Cortex of kidney (tissue), 1 donor: ENCODE results near the gene UPK1A.
A peak's percentile ranks its signal among the peaks of the same experiment; 100 is the strongest.

Source experiments
- DNase-seq: peaks from one replicate; lab custom pipeline; 2025; lab: John Stamatoyannopoulos, UW

Gene UPK1A

GRCh38 chr19:35666251-35666913, at the start of gene UPK1A:
TSS of gene UPK1A (plus strand) at chr19:35666517. CDS start at chr19:35666813, 296 bp downstream.
- DNase-seq: no peak

- no peak for DNase-seq
These were observed 47.5 kb upstream of the UPK1A start for GRCh38 chr19:35618857-35619256.

- no peak for DNase-seq
These were observed 46.9 kb upstream of the UPK1A start for GRCh38 chr19:35619290-35619923.

- no peak for DNase-seq
These were observed 46.3 kb upstream of the UPK1A start for GRCh38 chr19:35620001-35620400.

GRCh38 chr19:35621708-35622107, 44.6 kb upstream of the UPK1A start:
- no peak for DNase-seq

- DNase-seq: no peak
These were observed 43.6 kb upstream of the UPK1A start for GRCh38 chr19:35622750-35623149.

- DNase-seq: no peak
These were observed 42.8 kb upstream of the UPK1A start for GRCh38 chr19:35623327-35624010.

- DNase-seq: no peak
These were observed 38.1 kb upstream of the UPK1A start for GRCh38 chr19:35628264-35628564.

- peak; percentile 45 for DNase-seq
These were observed 37.6 kb upstream of the UPK1A start, which contains the start of gene RBM42 for GRCh38 chr19:35628565-35629331. TSS of gene RBM42 (plus strand) at chr19:35629036. CDS start at chr19:35629154, 118 bp downstream.

- no peak for DNase-seq
These were observed 37.0 kb upstream of the UPK1A start for GRCh38 chr19:35629332-35629633.

- no peak for DNase-seq
These were observed 32.4 kb upstream of the UPK1A start for GRCh38 chr19:35633727-35634440.

GRCh38 chr19:35636651-35637050, 29.7 kb upstream of the UPK1A start:
- DNase-seq: no peak

- no peak for DNase-seq
These were observed 29.2 kb upstream of the UPK1A start for GRCh38 chr19:35637165-35637564.

GRCh38 chr19:35639321-35639639, 27.0 kb upstream of the UPK1A start:
- DNase-seq: no peak

- no peak for DNase-seq
These were observed 26.5 kb upstream of the UPK1A start for GRCh38 chr19:35639863-35640262.

GRCh38 chr19:35641515-35642151, 24.7 kb upstream of the UPK1A start, which contains the start of gene ETV2:
TSS of gene ETV2 (plus strand) at chr19:35641745. CDS start at chr19:35642461, 716 bp downstream.
- DNase-seq: no peak

- no peak for DNase-seq
These were observed 24.0 kb upstream of the UPK1A start for GRCh38 chr19:35642312-35642711.

GRCh38 chr19:35642798-35643254, 23.5 kb upstream of the UPK1A start:
- DNase-seq: no peak

- no peak for DNase-seq
These were observed 22.8 kb upstream of the UPK1A start for GRCh38 chr19:35643255-35644205.
